Body of pancreas (tissue), 4 donors: ENCODE data around the gene NELFB. TPM values are rescaled to one million over a fixed set of nuclear protein-coding genes. Genes with fewer than 3 reads are reported as not detected.
"Not testable (repeated sequence)": the region's sequence is repeated elsewhere in the genome, so short reads cannot be mapped to it uniquely, and the experiment has no call there.

Experiments used
- ATAC-seq: fragments of 150-250 bp; one replicate; pipeline ENCODE4 v1.9.1; 2016
- DNase-seq, 4 donors: peaks; one replicate each; pipeline ENCODE4 v3.0.0-alpha.2; 2019
- H3K27ac ChIP-seq, 4 donors: fragments of 200-600 bp; sonication (generic); 1 replicate in 3 of 4; 2 replicates in 1 of 4; pipeline versions ENCODE4 v1.5.1 to v1.6.1; 2016 to 2019; ENCODE audit warnings: mild to moderate bottlenecking in 1 of 4, mixed read lengths in 1 of 4, moderate library complexity in 1 of 4
- H3K27me3 ChIP-seq, 2 donors: fragments of 200-600 bp; sonication (generic); one replicate each; pipeline ENCODE4 v1.6.0; 2016; ENCODE audit warnings: mild to moderate bottlenecking in 1 of 2
- H3K36me3 ChIP-seq, 2 donors: fragments of 200-600 bp; sonication (generic); replicated peaks in 1 of 2; 2 replicates each; pipeline ENCODE4 v1.5.1; 2016; ENCODE audit warnings: low read depth in 2 of 2; ENCODE audit not compliant: insufficient read depth in 1 of 2
- H3K4me1 ChIP-seq: fragments of 200-600 bp; sonication (generic); one replicate; pipeline ENCODE4 v1.6.0; 2016
- H3K4me3 ChIP-seq, 2 donors: fragments of 200-600 bp; sonication (generic); 1 replicate in 1 of 2; 2 replicates in 1 of 2; pipeline ENCODE4 v1.5.1; 2016 to 2019
- H3K9me3 ChIP-seq, 3 donors: fragments of 200-600 bp; sonication (generic); 1 replicate in 2 of 3; 2 replicates in 1 of 3; pipeline ENCODE4 v1.5.1; 2016
- POLR2A ChIP-seq, 3 donors: fragments of 450-650 bp; IDR thresholded peaks; one replicate each; pipeline ENCODE4 v1.6.1; 2016; ENCODE audit warnings: antibody characterized with exemption in 3 of 3, mild to moderate bottlenecking in 2 of 3
- WGBS, 2 donors: methylation state at CpG; one replicate each; pipeline ENCODE4 v1.1.5; 2017; 5-methylcytosine and 5-hydroxymethylcytosine counted together
- intact Hi-C: fragments of 100-400 bp; cut with DNase I; formaldehyde crosslinking; loops from one replicate; pipeline ENCODE4 v1.15.1; 2023
- total RNA-seq, 2 donors: library from RNA; depleted of rRNA; stranded (reverse); fragments of >200 nt; gene quantifications; one replicate each; pipeline ENCODE4 v1.1.0, GENCODE V29; 2016
- TF ChIP-seq, protein P1 (sequence below), 7 experiments: fragments of 450-650 bp in 4 of 7; fragments of 200-600 bp in 3 of 7; sonication (generic) in 3 of 7; IDR thresholded peaks; one replicate each; pipeline ENCODE4 v1.5.1; 2016 to 2019; ENCODE audit warnings: antibody characterized with exemption in 7 of 7

Gene NELFB
- total RNA-seq, 2 donors from 2014 or later, result 31.3 to 34.2 TPM

- ATAC-seq, H3K27ac ChIP-seq, H3K9me3 ChIP-seq, H3K4me1 ChIP-seq, intact Hi-C loops, H3K27me3 ChIP-seq, H3K36me3 ChIP-seq, H3K4me3 ChIP-seq: not testable (repeated sequence)
- DNase-seq, result peak in 3 of 4 donors; percentile 51 to 69 (median 58)
- WGBS, 2 donors, result 33 to 45% methylated on average over 11 to 15 of the region's 15 CpGs
- TF ChIP-seq, protein P1, sequence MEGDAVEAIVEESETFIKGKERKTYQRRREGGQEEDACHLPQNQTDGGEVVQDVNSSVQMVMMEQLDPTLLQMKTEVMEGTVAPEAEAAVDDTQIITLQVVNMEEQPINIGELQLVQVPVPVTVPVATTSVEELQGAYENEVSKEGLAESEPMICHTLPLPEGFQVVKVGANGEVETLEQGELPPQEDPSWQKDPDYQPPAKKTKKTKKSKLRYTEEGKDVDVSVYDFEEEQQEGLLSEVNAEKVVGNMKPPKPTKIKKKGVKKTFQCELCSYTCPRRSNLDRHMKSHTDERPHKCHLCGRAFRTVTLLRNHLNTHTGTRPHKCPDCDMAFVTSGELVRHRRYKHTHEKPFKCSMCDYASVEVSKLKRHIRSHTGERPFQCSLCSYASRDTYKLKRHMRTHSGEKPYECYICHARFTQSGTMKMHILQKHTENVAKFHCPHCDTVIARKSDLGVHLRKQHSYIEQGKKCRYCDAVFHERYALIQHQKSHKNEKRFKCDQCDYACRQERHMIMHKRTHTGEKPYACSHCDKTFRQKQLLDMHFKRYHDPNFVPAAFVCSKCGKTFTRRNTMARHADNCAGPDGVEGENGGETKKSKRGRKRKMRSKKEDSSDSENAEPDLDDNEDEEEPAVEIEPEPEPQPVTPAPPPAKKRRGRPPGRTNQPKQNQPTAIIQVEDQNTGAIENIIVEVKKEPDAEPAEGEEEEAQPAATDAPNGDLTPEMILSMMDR (IDR thresholded peaks at IDR 0.05), result peak; percentile 20 to 56 (median 44)
These were observed 7.2 kb downstream of the NELFB start for GRCh38 chr9:137262173-137262908.

DNA sequence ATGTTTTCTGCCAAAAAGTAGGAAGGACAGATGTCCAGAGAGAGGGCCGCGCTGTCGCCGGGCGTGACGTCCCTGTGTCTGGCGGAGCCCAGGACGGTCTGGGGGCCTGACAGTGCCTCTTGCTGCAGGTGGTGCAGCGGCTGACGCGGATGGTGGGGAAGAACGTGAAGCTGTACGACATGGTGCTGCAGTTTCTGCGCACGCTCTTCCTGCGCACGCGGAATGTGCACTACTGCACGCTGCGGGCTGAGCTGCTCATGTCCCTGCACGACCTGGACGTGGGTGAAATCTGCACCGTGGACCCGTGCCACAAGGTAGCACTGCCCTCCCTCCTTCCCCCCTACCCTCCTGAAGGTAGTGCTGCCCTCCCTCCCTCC, 7.8 kb downstream of the NELFB start:
- no peak for DNase-seq
- H3K4me3 ChIP-seq, result no peak overlapping the region
- TF ChIP-seq, protein P1 (IDR thresholded peaks at IDR 0.05), result no peak
- no peak for TF ChIP-seq POLR2A (IDR thresholded peaks at IDR 0.05)
- H3K9me3 ChIP-seq, result no peaks in the 10 kb centered on the region
- peaks cover 3% of the 10 kb centered on the region for H3K4me1 ChIP-seq
- no peak overlapping the region for H3K27ac ChIP-seq
- no peak for ATAC-seq
- H3K27me3 ChIP-seq, result no peaks in the 10 kb centered on the region
- intact Hi-C loops, result no loop called here
- H3K36me3 ChIP-seq, result peaks cover 0 to 7% of the 10 kb centered on the region in 2 donors
- 82 to 91% methylated on average over 14 to 24 of the region's 24 CpGs for WGBS, 2 donors

GRCh38 chr9:137263506-137263905, 8.4 kb downstream of the NELFB start:
- WGBS, 2 donors, result 77 to 81% methylated on average over 10 of the region's 10 CpGs
- no peak for ATAC-seq
- intact Hi-C loops, result no loop called here

DNA sequence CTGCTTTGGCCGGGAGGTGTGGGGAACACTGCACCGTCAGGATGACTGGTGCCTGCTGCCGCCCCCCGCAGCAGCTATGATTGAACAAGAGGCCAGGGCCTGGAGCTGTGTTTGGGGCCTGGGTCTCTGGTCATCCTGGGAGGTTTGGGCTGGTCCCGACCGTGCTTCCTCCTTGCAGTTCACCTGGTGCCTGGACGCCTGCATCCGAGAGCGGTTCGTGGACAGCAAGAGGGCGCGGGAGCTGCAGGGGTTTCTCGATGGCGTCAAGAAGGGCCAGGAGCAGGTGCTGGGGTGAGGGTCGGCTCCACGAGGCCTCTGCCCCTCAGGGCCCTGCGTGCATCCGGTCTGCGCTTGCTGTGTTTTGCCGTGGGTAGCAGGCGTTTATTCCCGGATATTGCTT, 8.9 kb downstream of the NELFB start:
- DNase-seq, result no peak
- Histone ChIP-seq H3K27me3 (no peaks in the 10 kb centered on the region), H3K4me1 (peaks cover 15% of the 10 kb centered on the region), H3K4me3 (no peak overlapping the region), H3K9me3 (no peaks in the 10 kb centered on the region), H3K36me3 (peaks cover 0 to 3% of the 10 kb centered on the region in 2 donors), H3K27ac (no peak overlapping the region)
- TF ChIP-seq POLR2A (IDR thresholded peaks at IDR 0.05), result no peak
- TF ChIP-seq, protein P1 (IDR thresholded peaks at IDR 0.05), result no peak
- ATAC-seq, result no peak
- WGBS, 2 donors, result 90 to 93% methylated on average over 15 to 21 of the region's 22 CpGs
- intact Hi-C loops, result no loop called here

More at GRCh38 chr9:137263506-137263905, 8.4 kb downstream of the NELFB start:
- H3K27me3 ChIP-seq, result no peaks in the 10 kb centered on the region
- H3K9me3 ChIP-seq, result no peaks in the 10 kb centered on the region
- H3K27ac ChIP-seq, result no peak overlapping the region
- no peak for DNase-seq
- H3K4me3 ChIP-seq, result no peak overlapping the region
- H3K36me3 ChIP-seq, result peaks cover 0 to 7% of the 10 kb centered on the region in 2 donors
- H3K4me1 ChIP-seq, result peaks cover 10% of the 10 kb centered on the region
- TF ChIP-seq, protein P1 (IDR thresholded peaks at IDR 0.05), result no peak
- no peak for TF ChIP-seq POLR2A (IDR thresholded peaks at IDR 0.05)
